ENCODE measurements around the gene IRF9.

DNA sequence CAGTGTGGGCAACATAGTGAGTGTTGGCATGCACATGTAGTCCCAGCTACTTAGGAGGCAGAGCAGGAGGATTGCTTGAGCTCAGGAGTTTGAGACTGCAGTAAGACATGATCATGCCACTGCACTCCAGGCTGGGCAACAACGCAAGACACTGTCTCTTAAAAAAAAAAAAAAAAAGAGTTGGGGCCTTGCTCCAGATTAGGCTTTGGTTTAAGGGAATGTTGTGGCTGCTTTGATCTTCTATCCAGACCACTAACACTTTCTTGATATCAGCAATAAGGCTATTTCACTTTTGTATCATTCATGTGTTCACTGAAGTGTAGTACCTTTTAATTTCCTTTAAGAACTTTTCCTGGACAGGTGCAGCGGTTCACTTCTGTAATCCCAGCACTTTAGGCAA is 33.4 kb upstream of the IRF9 start:
- no peak for TF ChIP-seq TAF1 (IDR thresholded peaks at IDR 0.05; ENCODE audit: borderline replicate concordance, insufficient read depth, low read length)
- TF ChIP-seq, protein P1, sequence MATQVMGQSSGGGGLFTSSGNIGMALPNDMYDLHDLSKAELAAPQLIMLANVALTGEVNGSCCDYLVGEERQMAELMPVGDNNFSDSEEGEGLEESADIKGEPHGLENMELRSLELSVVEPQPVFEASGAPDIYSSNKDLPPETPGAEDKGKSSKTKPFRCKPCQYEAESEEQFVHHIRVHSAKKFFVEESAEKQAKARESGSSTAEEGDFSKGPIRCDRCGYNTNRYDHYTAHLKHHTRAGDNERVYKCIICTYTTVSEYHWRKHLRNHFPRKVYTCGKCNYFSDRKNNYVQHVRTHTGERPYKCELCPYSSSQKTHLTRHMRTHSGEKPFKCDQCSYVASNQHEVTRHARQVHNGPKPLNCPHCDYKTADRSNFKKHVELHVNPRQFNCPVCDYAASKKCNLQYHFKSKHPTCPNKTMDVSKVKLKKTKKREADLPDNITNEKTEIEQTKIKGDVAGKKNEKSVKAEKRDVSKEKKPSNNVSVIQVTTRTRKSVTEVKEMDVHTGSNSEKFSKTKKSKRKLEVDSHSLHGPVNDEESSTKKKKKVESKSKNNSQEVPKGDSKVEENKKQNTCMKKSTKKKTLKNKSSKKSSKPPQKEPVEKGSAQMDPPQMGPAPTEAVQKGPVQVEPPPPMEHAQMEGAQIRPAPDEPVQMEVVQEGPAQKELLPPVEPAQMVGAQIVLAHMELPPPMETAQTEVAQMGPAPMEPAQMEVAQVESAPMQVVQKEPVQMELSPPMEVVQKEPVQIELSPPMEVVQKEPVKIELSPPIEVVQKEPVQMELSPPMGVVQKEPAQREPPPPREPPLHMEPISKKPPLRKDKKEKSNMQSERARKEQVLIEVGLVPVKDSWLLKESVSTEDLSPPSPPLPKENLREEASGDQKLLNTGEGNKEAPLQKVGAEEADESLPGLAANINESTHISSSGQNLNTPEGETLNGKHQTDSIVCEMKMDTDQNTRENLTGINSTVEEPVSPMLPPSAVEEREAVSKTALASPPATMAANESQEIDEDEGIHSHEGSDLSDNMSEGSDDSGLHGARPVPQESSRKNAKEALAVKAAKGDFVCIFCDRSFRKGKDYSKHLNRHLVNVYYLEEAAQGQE (IDR thresholded peaks at IDR 0.05; ENCODE audit: insufficient read depth in 1 of 2, low read depth in 2 of 2, low read length in 2 of 2): no peak
- no peak for TF ChIP-seq SIN3A (IDR thresholded peaks at IDR 0.05; ENCODE audit: borderline replicate concordance, insufficient read depth, low read length)

Data from PFSK-1 (cell line).